HepG2 (cell line): ENCODE data around the gene TMTC1. TPM values are rescaled to one million over a fixed set of nuclear protein-coding genes. Genes with fewer than 3 reads are reported as not detected.

ENCODE experiments used
- ATAC-seq: fragments of 200-7000 bp; cut with Tn5 transposase; 3 replicates; pipeline ENCODE4 v1.9.1; 2020; ENCODE audit warnings: mild to moderate bottlenecking, moderate library complexity
- BruUV-seq: library from RNA; stranded (reverse); fragments of 400-500 nt; replicated peaks from 2 replicates; lab custom pipeline; 2021; lab: Mats Ljungman, UMichigan
- CTCF ChIA-PET: fragments of 300-600 bp; formaldehyde crosslinking; extraction: SDS; loops from one replicate; lab custom pipeline; 2021; ENCODE audit warnings: low total read pairs, inconsistent platforms, low intra/inter-chr PET ratio; lab: Yijun Ruan, JAX
- POLR2A ChIA-PET: fragments of 350-600 bp; sonication (Branson Sonifier 250); formaldehyde crosslinking; loops from one replicate; lab custom pipeline; 2020; ENCODE audit warnings: antibody characterized with exemption, inconsistent platforms; lab: Yijun Ruan, JAX
- DNase-seq: peaks from one replicate; pipeline ENCODE4 v3.0.0-alpha.2; 2015; ENCODE audit warnings: low spot score
- FAIRE-seq: peaks from 3 replicates; lab custom pipeline; 2011; peaks lifted over from hg19 to GRCh38; lab: Jason Lieb, UNC
- H2AFZ ChIP-seq: one replicate; pipeline ENCODE4 v1.6.1; 2011; ENCODE audit warnings: low read length, inconsistent platforms
- H3K27ac ChIP-seq: fragments of 300-600 bp; 3 replicates; pipeline ENCODE4 v1.8.0; 2011; ENCODE audit warnings: mixed run types, mild to moderate bottlenecking, mixed read lengths, low read length, inconsistent platforms; ENCODE audit not compliant: insufficient read depth; ENCODE audit errors: extremely low read length
- H3K27me3 ChIP-seq, 2 experiments: fragments of 200-600 bp in 1 of 2; 2 replicates in 1 of 2; 3 replicates in 1 of 2; pipeline versions ENCODE4 v1.6.0 to v1.8.0; 2011; ENCODE audit warnings: low read length in 2 of 2, mild to moderate bottlenecking in 2 of 2, moderate library complexity in 2 of 2, inconsistent platforms in 1 of 2; ENCODE audit not compliant: insufficient read depth in 2 of 2, control insufficient read depth in 1 of 2
- H3K36me3 ChIP-seq, 2 experiments: fragments of 200-600 bp in 1 of 2; replicated peaks in 1 of 2; 2 replicates in 1 of 2; 3 replicates in 1 of 2; pipeline versions ENCODE4 v1.5.1 to v1.8.0; 2011; ENCODE audit warnings: low read length in 2 of 2, inconsistent platforms in 1 of 2; ENCODE audit not compliant: insufficient read depth in 2 of 2, control insufficient read depth in 1 of 2
- H3K4me1 ChIP-seq: 2 replicates; pipeline ENCODE4 v1.5.1; 2012; ENCODE audit warnings: low read length, inconsistent platforms; ENCODE audit not compliant: insufficient read depth
- H3K4me2 ChIP-seq: 2 replicates; pipeline ENCODE4 v1.6.0; 2011; ENCODE audit warnings: low read depth, low read length, inconsistent platforms
- H3K4me3 ChIP-seq, 3 experiments: fragments of 200-600 bp in 1 of 3; sonication (generic), shearing (Covaris generic) in 1 of 3; replicated peaks in 1 of 3; 2 replicates each; pipeline ENCODE4 v1.5.1; 2011 to 2016; ENCODE audit warnings: low read length in 3 of 3, inconsistent platforms in 2 of 3, low read depth in 2 of 3, mild to moderate bottlenecking in 2 of 3, control low read depth in 1 of 3, mixed read lengths in 1 of 3; ENCODE audit not compliant: insufficient read depth in 1 of 3
- H3K79me2 ChIP-seq: one replicate; pipeline ENCODE4 v1.6.1; 2011; ENCODE audit warnings: low read length, inconsistent platforms; ENCODE audit not compliant: insufficient read depth
- H3K9ac ChIP-seq: 2 replicates; pipeline ENCODE4 v1.6.0; 2011; ENCODE audit warnings: mild to moderate bottlenecking, low read depth, low read length, inconsistent platforms; ENCODE audit not compliant: insufficient read depth
- H3K9me3 ChIP-seq: 2 replicates; pipeline ENCODE4 v1.5.1; 2012; ENCODE audit warnings: mild to moderate bottlenecking, low read length
- H4K20me1 ChIP-seq: 2 replicates; pipeline ENCODE4 v1.6.0; 2011; ENCODE audit warnings: inconsistent platforms, mild to moderate bottlenecking, low read length, moderate library complexity; ENCODE audit not compliant: insufficient read depth
- FLYWCH1 ChIP-seq: sonication (generic); formaldehyde crosslinking; IDR thresholded peaks from 2 replicates; pipeline ENCODE4 v1.8.1; 2023; ENCODE audit warnings: mild to moderate bottlenecking, missing genetic modification reagents
- GATAD1 ChIP-seq: IDR thresholded peaks from 2 replicates; pipeline ENCODE4 v1.6.1; 2016; ENCODE audit warnings: missing genetic modification reagents, missing compliant biosample characterization
- HMGA1 ChIP-seq: sonication (generic); formaldehyde crosslinking; conservative IDR thresholded peaks from 2 replicates; pipeline ENCODE4 v1.4.0; 2020; ENCODE audit warnings: missing genetic modification reagents
- MED8 ChIP-seq: sonication (generic); formaldehyde crosslinking; IDR thresholded peaks from 2 replicates; pipeline ENCODE4 v1.8.1; 2023; ENCODE audit warnings: mild to moderate bottlenecking, missing genetic modification reagents; ENCODE audit not compliant: insufficient replicate concordance
- MZF1 ChIP-seq: sonication (generic); formaldehyde crosslinking; IDR thresholded peaks from 2 replicates; pipeline ENCODE4 v1.8.1; 2023; ENCODE audit warnings: mild to moderate bottlenecking, missing genetic modification reagents, borderline replicate concordance
- NFYC ChIP-seq: IDR thresholded peaks from 2 replicates; pipeline ENCODE4 v1.6.1; 2016; ENCODE audit warnings: missing genetic modification reagents, missing compliant biosample characterization
- ZFY ChIP-seq: sonication (generic); formaldehyde crosslinking; IDR thresholded peaks from 2 replicates; pipeline ENCODE4 v1.4.0; 2020; ENCODE audit warnings: missing genetic modification reagents
- ZNF24 ChIP-seq: fragments of 450-650 bp; IDR thresholded peaks from 2 replicates; pipeline ENCODE4 v1.6.1; 2017; ENCODE audit warnings: antibody characterized with exemption, mild to moderate bottlenecking
- ZNF296 ChIP-seq: sonication (generic); formaldehyde crosslinking; conservative IDR thresholded peaks from 2 replicates; pipeline ENCODE4 v1.5.0; 2020; ENCODE audit warnings: mild to moderate bottlenecking, missing genetic modification reagents
- ZNF567 ChIP-seq: sonication (generic); formaldehyde crosslinking; IDR thresholded peaks from 2 replicates; pipeline ENCODE4 v1.8.1; 2023; ENCODE audit warnings: mild to moderate bottlenecking, missing genetic modification reagents, borderline replicate concordance
- ZNF616 ChIP-seq: sonication (generic); formaldehyde crosslinking; IDR thresholded peaks from 2 replicates; pipeline ENCODE4 v1.5.0; 2020; ENCODE audit warnings: low read depth, mild to moderate bottlenecking, missing genetic modification reagents
- ZNF670 ChIP-seq: sonication (generic); formaldehyde crosslinking; IDR thresholded peaks from 2 replicates; pipeline ENCODE4 v1.8.0; 2022; ENCODE audit warnings: mild to moderate bottlenecking, missing genetic modification reagents, borderline replicate concordance
- ZNF672 ChIP-seq: sonication (generic); formaldehyde crosslinking; IDR thresholded peaks from 2 replicates; pipeline ENCODE4 v1.8.1; 2022; ENCODE audit warnings: missing genetic modification reagents
- WGBS: methylation state at CpG from one replicate; pipeline ENCODE4 v1.1.6; 2017; ENCODE audit warnings: low lambda C conversion rate; 5-methylcytosine and 5-hydroxymethylcytosine counted together
- in situ Hi-C: cut with HindIII; loops from 2 replicates; pipeline ENCODE4 v1.10.0; 2017; ENCODE audit warnings: low pct_unique_long_range_greater_than_20kb; ENCODE audit not compliant: extremely low pct_ligation_motif_present
- intact Hi-C: fragments of 100-400 bp; cut with micrococcal nuclease; formaldehyde crosslinking; loops from one replicate; pipeline ENCODE4 v1.10.0; 2022; ENCODE audit not compliant: unreplicated experiment
- polyA plus RNA-seq, 8 experiments: library from polyadenylated mRNA; depleted of rRNA in 3 of 8; stranded (reverse) in 7 of 8; unstranded in 1 of 8; fragments of >200 nt; fragmentation: Illumina TruSeq in 4 of 8; extraction: Trizol in 4 of 8; gene quantifications; 2 replicates each; pipeline versions ENCODE4 v1.2.1 to v1.2.3, GENCODE V29; 2011 to 2016; ENCODE audit warnings: low read depth in 4 of 8, missing spikeins in 1 of 8, mixed read lengths in 1 of 8; ENCODE audit not compliant: insufficient read depth in 1 of 8
- total RNA-seq, 5 experiments: library from RNA; depleted of rRNA; stranded (reverse); fragments of >200 nt; fragmentation: Illumina TruSeq; extraction: Trizol; gene quantifications; 2 replicates each; pipeline ENCODE4 v1.2.3, GENCODE V29; 2016; ENCODE audit warnings: low read depth in 1 of 5
- TF ChIP-seq, protein P1 (sequence below): sonication (generic); formaldehyde crosslinking; conservative IDR thresholded peaks from 2 replicates; pipeline ENCODE4 v1.8.0; 2022; ENCODE audit warnings: low read depth, missing genetic modification reagents
- TF ChIP-seq, protein P2 (sequence below): IDR thresholded peaks from 2 replicates; pipeline ENCODE4 v1.6.1; 2012; ENCODE audit warnings: inconsistent platforms
- TF ChIP-seq, protein P3 (sequence below): sonication (generic); formaldehyde crosslinking; IDR thresholded peaks from 2 replicates; pipeline ENCODE4 v1.5.0; 2020; ENCODE audit warnings: mild to moderate bottlenecking, missing genetic modification reagents

TMTC1 gene
- total and polyA plus RNA-seq, 2 of the 13 experiments (the other 11 are each of a cell fraction or from before 2014, with no cell fraction given): 0.69 to 1.8 TPM

DNA sequence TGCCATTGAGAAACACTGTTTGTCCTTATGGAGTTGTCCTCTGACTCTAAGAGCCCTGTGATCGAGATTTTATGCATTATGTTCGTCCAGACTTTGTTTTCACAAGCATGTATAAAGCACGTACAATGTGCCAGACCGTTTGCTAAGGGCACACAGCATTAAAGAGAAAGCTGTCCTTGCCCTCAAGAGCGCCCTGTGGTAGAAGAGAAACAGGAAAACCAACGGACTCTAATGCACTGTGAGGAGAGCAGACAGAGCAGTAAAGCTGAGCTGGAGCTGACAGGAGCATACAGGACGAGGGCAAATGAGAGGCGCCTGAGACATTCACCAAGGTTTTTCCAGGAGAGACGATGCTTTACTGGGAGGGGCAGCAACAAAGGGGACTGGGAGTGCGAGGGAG lies 220.1 kb downstream of the TMTC1 start:
- Histone ChIP-seq H3K27ac (no peak overlapping the region), H3K27me3 (no peaks in the 10 kb centered on the region; a peak in 1 of 5 replicates), H3K36me3 (no peaks in the 10 kb centered on the region), H2AFZ (no peak overlapping the region), H3K9ac (no peak overlapping the region), H3K4me3 (no peak overlapping the region), H3K4me1 (0 out of 2 replicates have a peak, but pooled peaks cover 6% of the 10 kb centered on the region), H4K20me1 (no peaks in the 10 kb centered on the region), H3K79me2 (no peaks in the 10 kb centered on the region)
- WGBS: 38% methylated on average over 10 of the region's 10 CpGs
- FAIRE-seq (no peak), DNase-seq (no peak)
- no TSS peak for BruUV-seq
- POLR2A ChIA-PET: no interaction called here
- intact Hi-C loops: no loop called here
- in situ Hi-C loops: no loop called here
- TF ChIP-seq, protein P1, sequence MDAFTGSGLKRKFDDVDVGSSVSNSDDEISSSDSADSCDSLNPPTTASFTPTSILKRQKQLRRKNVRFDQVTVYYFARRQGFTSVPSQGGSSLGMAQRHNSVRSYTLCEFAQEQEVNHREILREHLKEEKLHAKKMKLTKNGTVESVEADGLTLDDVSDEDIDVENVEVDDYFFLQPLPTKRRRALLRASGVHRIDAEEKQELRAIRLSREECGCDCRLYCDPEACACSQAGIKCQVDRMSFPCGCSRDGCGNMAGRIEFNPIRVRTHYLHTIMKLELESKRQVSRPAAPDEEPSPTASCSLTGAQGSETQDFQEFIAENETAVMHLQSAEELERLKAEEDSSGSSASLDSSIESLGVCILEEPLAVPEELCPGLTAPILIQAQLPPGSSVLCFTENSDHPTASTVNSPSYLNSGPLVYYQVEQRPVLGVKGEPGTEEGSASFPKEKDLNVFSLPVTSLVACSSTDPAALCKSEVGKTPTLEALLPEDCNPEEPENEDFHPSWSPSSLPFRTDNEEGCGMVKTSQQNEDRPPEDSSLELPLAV (CRISPR knock-in tag): no peak
- TF ChIP-seq MZF1 (CRISPR knock-in tag) (no peak), GATAD1 (CRISPR knock-in tag) (no peak), ZNF24 (no peak), HMGA1 (CRISPR knock-in tag) (no peak)
- TF ChIP-seq, protein P2, sequence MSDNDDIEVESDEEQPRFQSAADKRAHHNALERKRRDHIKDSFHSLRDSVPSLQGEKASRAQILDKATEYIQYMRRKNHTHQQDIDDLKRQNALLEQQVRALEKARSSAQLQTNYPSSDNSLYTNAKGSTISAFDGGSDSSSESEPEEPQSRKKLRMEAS: no peak
- TF ChIP-seq, all 625 proteins: peak for 0
- no peak for ATAC-seq
- CTCF ChIA-PET: no interaction called here
- Histone ChIP-seq H3K9me3 (no peaks in the 10 kb centered on the region), H3K4me2 (no peak overlapping the region)

DNA sequence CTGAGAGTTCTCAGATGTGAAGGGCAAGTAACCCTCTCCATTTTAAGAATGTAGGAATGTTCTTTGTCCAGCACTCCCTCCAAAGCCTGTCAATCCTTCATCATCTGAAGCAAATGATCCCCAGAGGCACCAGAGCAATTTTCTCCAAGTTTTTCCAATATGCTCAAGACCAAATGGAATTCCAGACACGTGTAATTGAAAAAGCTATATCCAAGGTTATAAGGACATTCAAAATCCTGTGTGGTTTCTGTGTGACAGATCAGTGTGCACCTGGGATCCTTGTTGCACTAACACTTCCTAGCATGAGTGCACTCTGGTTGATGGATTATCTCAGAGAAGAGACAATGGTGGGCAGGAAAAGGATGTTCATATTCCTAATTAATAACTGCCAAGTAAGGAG lies 220.7 kb downstream of the TMTC1 start:
- ChIA-PET POLR2A (no interaction called here), CTCF (no interaction called here)
- no peak for DNase-seq
- intact Hi-C loops: no loop called here
- Histone ChIP-seq H2AFZ (no peak overlapping the region), H3K36me3 (no peaks in the 10 kb centered on the region), H3K27ac (no peak overlapping the region), H3K4me2 (no peak overlapping the region), H3K4me3 (no peak overlapping the region), H4K20me1 (no peaks in the 10 kb centered on the region), H3K27me3 (no peaks in the 10 kb centered on the region; a peak in 1 of 5 replicates), H3K4me1 (0 out of 2 replicates have a peak, but pooled peaks cover 6% of the 10 kb centered on the region), H3K9ac (no peak overlapping the region), H3K79me2 (no peaks in the 10 kb centered on the region), H3K9me3 (no peaks in the 10 kb centered on the region)
- in situ Hi-C loops: no loop called here
- 33% methylated on average over 1 of the region's 1 CpG for WGBS
- FAIRE-seq: no peak
- no TSS peak for BruUV-seq
- ATAC-seq: no peak
- TF ChIP-seq ZNF296 (CRISPR knock-in tag) (no peak), MED8 (CRISPR knock-in tag) (no peak), FLYWCH1 (no peak), ZFY (CRISPR knock-in tag) (no peak), ZNF670 (CRISPR knock-in tag) (no peak), ZNF567 (CRISPR knock-in tag) (no peak), NFYC (CRISPR knock-in tag) (no peak), ZNF616 (CRISPR knock-in tag) (no peak), ZNF672 (CRISPR knock-in tag) (no peak)
- TF ChIP-seq, protein P3, sequence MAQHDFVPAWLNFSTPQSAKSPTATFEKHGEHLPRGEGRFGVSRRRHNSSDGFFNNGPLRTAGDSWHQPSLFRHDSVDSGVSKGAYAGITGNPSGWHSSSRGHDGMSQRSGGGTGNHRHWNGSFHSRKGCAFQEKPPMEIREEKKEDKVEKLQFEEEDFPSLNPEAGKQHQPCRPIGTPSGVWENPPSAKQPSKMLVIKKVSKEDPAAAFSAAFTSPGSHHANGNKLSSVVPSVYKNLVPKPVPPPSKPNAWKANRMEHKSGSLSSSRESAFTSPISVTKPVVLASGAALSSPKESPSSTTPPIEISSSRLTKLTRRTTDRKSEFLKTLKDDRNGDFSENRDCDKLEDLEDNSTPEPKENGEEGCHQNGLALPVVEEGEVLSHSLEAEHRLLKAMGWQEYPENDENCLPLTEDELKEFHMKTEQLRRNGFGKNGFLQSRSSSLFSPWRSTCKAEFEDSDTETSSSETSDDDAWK (CRISPR knock-in tag): no peak
- TF ChIP-seq, protein P2: no peak
